ENCODE data around the gene NCKAP5L. TPM values are rescaled to one million over a fixed set of nuclear protein-coding genes. Genes with fewer than 3 reads are reported as not detected.

NCKAP5L gene
- total RNA-seq, 1 experiment from 2014 or later: 13.3 TPM

DNA sequence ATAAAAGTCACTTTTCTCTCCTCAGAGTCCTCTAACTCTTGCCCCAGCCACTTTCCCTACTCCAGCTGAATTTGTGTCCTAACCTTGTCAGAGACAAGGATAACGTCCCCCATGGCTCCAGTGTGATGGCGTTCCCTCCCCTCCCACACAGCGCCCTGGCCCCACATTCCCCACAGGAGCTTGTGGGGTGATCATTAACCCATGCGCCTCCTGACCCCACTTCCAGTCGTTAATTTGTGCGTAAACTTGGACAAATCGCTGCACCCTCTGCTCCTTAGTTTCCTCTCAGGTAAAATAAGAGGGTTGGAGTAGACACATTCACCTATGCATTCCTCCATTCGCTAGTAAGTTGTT is 37.5 kb upstream of the NCKAP5L start:
- BruUV-seq (replicated peaks): no TSS peak
- Histone ChIP-seq H3K4me3 (ENCODE audit: low read length) (no peak overlapping the region), H2AFZ (ENCODE audit: low read length) (no peak overlapping the region), H3K79me2 (ENCODE audit: low read length) (no peaks in the 10 kb centered on the region), H3K9me2 (replicated peaks; ENCODE audit: low read length) (no peaks in the 10 kb centered on the region), H3F3A (ENCODE audit: low read length, unreplicated experiment) (no peaks in the 10 kb centered on the region), H3K27me3 (ENCODE audit: low read length) (no peaks in the 10 kb centered on the region), H3K4me1 (ENCODE audit: insufficient read depth, low read length) (peaks cover 8% of the 10 kb centered on the region), H3K4me2 (ENCODE audit: low read length) (no peak overlapping the region), H3K27ac (ENCODE audit: low read length) (no peak overlapping the region), H3K9ac (ENCODE audit: low read length) (no peak overlapping the region), H4K20me1 (ENCODE audit: low read length) (no peaks in the 10 kb centered on the region), H3K9me3 (ENCODE audit: low read length) (no peaks in the 10 kb centered on the region), H3K36me3 (ENCODE audit: low read depth, low read length) (no peaks in the 10 kb centered on the region)
- ATAC-seq (no peak), DNase-seq (no peak)
- ChIA-PET CTCF (interaction anchor here (0.5 to 2.1 kb wide), 2 partner anchors 205 to 529 kb away, joined by 6 to 9 read pairs; no protein-coding TSS in a partner anchor), POLR2A (ENCODE audit: unreplicated experiment) (no interaction called here)
- intact Hi-C loops (cut with micrococcal nuclease): loop anchor here (10.0 kb wide), 1 partner anchor 99 kb away; the partner anchor contains the start of gene AQP5
- TF ChIP-seq EZH2phosphoT487 (IDR thresholded peaks at IDR 0.05; ENCODE audit: borderline replicate concordance, low read length) (no peak), EZH2 (IDR thresholded peaks at IDR 0.05; ENCODE audit: low read length, unreplicated experiment) (no peak)
- TF ChIP-seq, protein P1, sequence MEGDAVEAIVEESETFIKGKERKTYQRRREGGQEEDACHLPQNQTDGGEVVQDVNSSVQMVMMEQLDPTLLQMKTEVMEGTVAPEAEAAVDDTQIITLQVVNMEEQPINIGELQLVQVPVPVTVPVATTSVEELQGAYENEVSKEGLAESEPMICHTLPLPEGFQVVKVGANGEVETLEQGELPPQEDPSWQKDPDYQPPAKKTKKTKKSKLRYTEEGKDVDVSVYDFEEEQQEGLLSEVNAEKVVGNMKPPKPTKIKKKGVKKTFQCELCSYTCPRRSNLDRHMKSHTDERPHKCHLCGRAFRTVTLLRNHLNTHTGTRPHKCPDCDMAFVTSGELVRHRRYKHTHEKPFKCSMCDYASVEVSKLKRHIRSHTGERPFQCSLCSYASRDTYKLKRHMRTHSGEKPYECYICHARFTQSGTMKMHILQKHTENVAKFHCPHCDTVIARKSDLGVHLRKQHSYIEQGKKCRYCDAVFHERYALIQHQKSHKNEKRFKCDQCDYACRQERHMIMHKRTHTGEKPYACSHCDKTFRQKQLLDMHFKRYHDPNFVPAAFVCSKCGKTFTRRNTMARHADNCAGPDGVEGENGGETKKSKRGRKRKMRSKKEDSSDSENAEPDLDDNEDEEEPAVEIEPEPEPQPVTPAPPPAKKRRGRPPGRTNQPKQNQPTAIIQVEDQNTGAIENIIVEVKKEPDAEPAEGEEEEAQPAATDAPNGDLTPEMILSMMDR (conservative IDR thresholded peaks at IDR 0.05; ENCODE audit: low read depth, low read length): no peak

- TF ChIP-seq, protein P1 (conservative IDR thresholded peaks at IDR 0.05; ENCODE audit: low read depth, low read length): no peak
- no peak for TF ChIP-seq EZH2 (IDR thresholded peaks at IDR 0.05; ENCODE audit: low read length, unreplicated experiment)
- no peak for TF ChIP-seq EZH2phosphoT487 (IDR thresholded peaks at IDR 0.05; ENCODE audit: borderline replicate concordance, low read length)
- BruUV-seq (replicated peaks): no TSS peak
- H3K9me2 ChIP-seq (replicated peaks; ENCODE audit: low read length): no peaks in the 10 kb centered on the region
- no peaks in the 10 kb centered on the region for H3K9me3 ChIP-seq (ENCODE audit: low read length)
- no peaks in the 10 kb centered on the region for H3K27me3 ChIP-seq (ENCODE audit: low read length)
- no peaks in the 10 kb centered on the region for H3F3A ChIP-seq (ENCODE audit: low read length, unreplicated experiment)
- H4K20me1 ChIP-seq (ENCODE audit: low read length): no peaks in the 10 kb centered on the region
- H3K27ac ChIP-seq (ENCODE audit: low read length): no peak overlapping the region
- intact Hi-C loops (cut with micrococcal nuclease): loop anchor here (10.0 kb wide), 1 partner anchor 100 kb away; the partner anchor contains the start of gene AQP5
- peaks cover 8% of the 10 kb centered on the region for H3K4me1 ChIP-seq (ENCODE audit: insufficient read depth, low read length)
- no peak overlapping the region for H3K4me3 ChIP-seq (ENCODE audit: low read length)
- H3K79me2 ChIP-seq (ENCODE audit: low read length): no peaks in the 10 kb centered on the region
- CTCF ChIA-PET: interaction anchor here (0.5 kb wide), 1 partner anchor 530 kb away, joined by 6 read pairs; no protein-coding TSS in a partner anchor
- no peak for DNase-seq
- no peak overlapping the region for H2AFZ ChIP-seq (ENCODE audit: low read length)
- POLR2A ChIA-PET (ENCODE audit: unreplicated experiment): no interaction called here
- H3K4me2 ChIP-seq (ENCODE audit: low read length): no peak overlapping the region
- H3K36me3 ChIP-seq (ENCODE audit: low read depth, low read length): no peaks in the 10 kb centered on the region
- no peak for ATAC-seq
- H3K9ac ChIP-seq (ENCODE audit: low read length): no peak overlapping the region
Observed at GRCh38 chr12:49865109-49865781, 37.0 kb upstream of the NCKAP5L start.

DNA sequence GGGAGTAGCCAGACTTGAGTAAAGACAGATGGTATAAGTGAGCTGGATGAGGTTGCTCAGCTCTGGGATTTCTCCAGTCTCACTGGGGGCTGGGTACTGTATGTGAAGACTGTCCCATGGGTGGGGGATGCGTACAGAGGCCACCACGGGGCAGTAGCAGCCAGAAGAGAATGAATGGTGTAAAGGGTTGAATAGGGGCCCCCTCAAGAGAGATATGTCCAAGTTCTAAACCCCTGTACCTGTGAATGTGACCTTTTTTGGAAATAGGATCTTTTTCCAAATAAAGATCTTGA is 36.5 kb upstream of the NCKAP5L start:
- H3K79me2 ChIP-seq (ENCODE audit: low read length): no peaks in the 10 kb centered on the region
- no peaks in the 10 kb centered on the region for H4K20me1 ChIP-seq (ENCODE audit: low read length)
- no peak for TF ChIP-seq EZH2phosphoT487 (IDR thresholded peaks at IDR 0.05; ENCODE audit: borderline replicate concordance, low read length)
- no peak for TF ChIP-seq EZH2 (IDR thresholded peaks at IDR 0.05; ENCODE audit: low read length, unreplicated experiment)
- TF ChIP-seq, protein P1 (conservative IDR thresholded peaks at IDR 0.05; ENCODE audit: low read depth, low read length): no peak
- ATAC-seq (no peak), DNase-seq (no peak)
- H3K4me3 ChIP-seq (ENCODE audit: low read length): no peak overlapping the region
- CTCF ChIA-PET: no interaction called here
- no peak overlapping the region for H2AFZ ChIP-seq (ENCODE audit: low read length)
- no peak overlapping the region for H3K9ac ChIP-seq (ENCODE audit: low read length)
- no peaks in the 10 kb centered on the region for H3K9me2 ChIP-seq (replicated peaks; ENCODE audit: low read length)
- peaks cover 8% of the 10 kb centered on the region for H3K4me1 ChIP-seq (ENCODE audit: insufficient read depth, low read length)
- H3K9me3 ChIP-seq (ENCODE audit: low read length): no peaks in the 10 kb centered on the region
- no peaks in the 10 kb centered on the region for H3F3A ChIP-seq (ENCODE audit: low read length, unreplicated experiment)
- no TSS peak for BruUV-seq (replicated peaks)
- H3K27ac ChIP-seq (ENCODE audit: low read length): no peak overlapping the region
- intact Hi-C loops (cut with micrococcal nuclease): loop anchor here (10.0 kb wide), 1 partner anchor 100 kb away; the partner anchor contains the start of gene AQP5
- H3K36me3 ChIP-seq (ENCODE audit: low read depth, low read length): no peaks in the 10 kb centered on the region
- no peaks in the 10 kb centered on the region for H3K27me3 ChIP-seq (ENCODE audit: low read length)
- H3K4me2 ChIP-seq (ENCODE audit: low read length): no peak overlapping the region
- POLR2A ChIA-PET (ENCODE audit: unreplicated experiment): no interaction called here
